Endothelial cell of umbilical vein (primary cell): Measurements from ENCODE around the gene CERCAM.

Experiments
- EZH2 ChIP-seq: IDR thresholded peaks from 2 replicates; pipeline ENCODE4 v1.6.1; 2012; ENCODE audit warnings: borderline replicate concordance, low read depth, mild to moderate bottlenecking, moderate library complexity, low read length, inconsistent platforms; ENCODE audit not compliant: severe bottlenecking
- FOS ChIP-seq: IDR thresholded peaks from 2 replicates; pipeline ENCODE4 v1.6.1; 2011; ENCODE audit warnings: mild to moderate bottlenecking, low read length, moderate library complexity, borderline replicate concordance; ENCODE audit not compliant: insufficient read depth
- MYC ChIP-seq: IDR thresholded peaks from one replicate; pipeline ENCODE4 v1.6.1; 2011; ENCODE audit warnings: mild to moderate bottlenecking, low read depth, low read length
- POLR2A ChIP-seq: IDR thresholded peaks from 2 replicates; pipeline ENCODE4 v1.6.1; 2012; ENCODE audit warnings: low read depth, mild to moderate bottlenecking, control low read depth, low read length
- POLR2AphosphoS5 ChIP-seq: IDR thresholded peaks from 2 replicates; pipeline ENCODE4 v1.6.1; 2012; ENCODE audit warnings: low read depth, mild to moderate bottlenecking, control low read depth, low read length, moderate library complexity; ENCODE audit not compliant: insufficient read depth
- TF ChIP-seq, protein P1 (sequence below), 2 donors: IDR thresholded peaks; 1 replicate in 1 of 2; 2 replicates in 1 of 2; pipeline ENCODE4 v1.5.1; 2011; ENCODE audit warnings: low read length in 2 of 2, mild to moderate bottlenecking in 2 of 2, moderate library complexity in 2 of 2, control low read depth in 1 of 2, inconsistent platforms in 1 of 2, low read depth in 1 of 2; ENCODE audit not compliant: insufficient read depth in 1 of 2; ENCODE audit errors: extremely low read depth in 1 of 2
- TF ChIP-seq, protein P2 (sequence below): IDR thresholded peaks from 2 replicates; pipeline ENCODE4 v1.6.1; 2011; ENCODE audit not compliant: insufficient read depth, insufficient read length

DNA sequence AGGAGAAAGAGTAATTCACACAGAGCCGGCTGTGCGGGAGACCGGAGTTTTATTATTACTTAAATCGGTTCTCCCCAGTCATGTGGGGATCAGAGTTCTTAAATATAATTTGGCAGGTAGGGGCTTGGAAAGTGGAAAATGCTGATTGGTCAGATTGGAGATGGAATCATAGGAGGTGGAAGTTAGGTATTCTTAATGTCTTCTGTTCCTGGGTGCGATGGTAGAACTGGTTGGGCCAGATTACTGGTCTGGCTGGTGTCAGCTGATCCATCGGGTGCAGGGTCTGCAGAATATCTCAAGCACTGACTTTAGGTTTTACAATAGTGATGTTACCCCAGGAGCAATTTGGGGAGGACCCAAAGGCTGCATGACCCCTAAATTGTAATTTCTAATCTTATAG lies 4.6 kb upstream of the CERCAM start:
- TF ChIP-seq, protein P1, sequence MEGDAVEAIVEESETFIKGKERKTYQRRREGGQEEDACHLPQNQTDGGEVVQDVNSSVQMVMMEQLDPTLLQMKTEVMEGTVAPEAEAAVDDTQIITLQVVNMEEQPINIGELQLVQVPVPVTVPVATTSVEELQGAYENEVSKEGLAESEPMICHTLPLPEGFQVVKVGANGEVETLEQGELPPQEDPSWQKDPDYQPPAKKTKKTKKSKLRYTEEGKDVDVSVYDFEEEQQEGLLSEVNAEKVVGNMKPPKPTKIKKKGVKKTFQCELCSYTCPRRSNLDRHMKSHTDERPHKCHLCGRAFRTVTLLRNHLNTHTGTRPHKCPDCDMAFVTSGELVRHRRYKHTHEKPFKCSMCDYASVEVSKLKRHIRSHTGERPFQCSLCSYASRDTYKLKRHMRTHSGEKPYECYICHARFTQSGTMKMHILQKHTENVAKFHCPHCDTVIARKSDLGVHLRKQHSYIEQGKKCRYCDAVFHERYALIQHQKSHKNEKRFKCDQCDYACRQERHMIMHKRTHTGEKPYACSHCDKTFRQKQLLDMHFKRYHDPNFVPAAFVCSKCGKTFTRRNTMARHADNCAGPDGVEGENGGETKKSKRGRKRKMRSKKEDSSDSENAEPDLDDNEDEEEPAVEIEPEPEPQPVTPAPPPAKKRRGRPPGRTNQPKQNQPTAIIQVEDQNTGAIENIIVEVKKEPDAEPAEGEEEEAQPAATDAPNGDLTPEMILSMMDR (IDR thresholded peaks at IDR 0.05; ENCODE audit: extremely low read depth in 1 of 2, insufficient read depth in 1 of 2, low read depth in 1 of 2, low read length in 2 of 2) = no peak
- TF ChIP-seq POLR2A (no peak), POLR2AphosphoS5 (no peak), FOS (no peak), MYC (no peak), EZH2 (peak; percentile 40)
- TF ChIP-seq, protein P2, sequence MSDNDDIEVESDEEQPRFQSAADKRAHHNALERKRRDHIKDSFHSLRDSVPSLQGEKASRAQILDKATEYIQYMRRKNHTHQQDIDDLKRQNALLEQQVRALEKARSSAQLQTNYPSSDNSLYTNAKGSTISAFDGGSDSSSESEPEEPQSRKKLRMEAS = no peak
